ENCODE measurements around the gene NR1H4. TPM values are rescaled to one million over a fixed set of nuclear protein-coding genes. Genes with fewer than 3 reads are reported as not detected.

The NR1H4 gene
- total and polyA plus RNA-seq, 2 experiments from 2014 or later, result not detected

DNA sequence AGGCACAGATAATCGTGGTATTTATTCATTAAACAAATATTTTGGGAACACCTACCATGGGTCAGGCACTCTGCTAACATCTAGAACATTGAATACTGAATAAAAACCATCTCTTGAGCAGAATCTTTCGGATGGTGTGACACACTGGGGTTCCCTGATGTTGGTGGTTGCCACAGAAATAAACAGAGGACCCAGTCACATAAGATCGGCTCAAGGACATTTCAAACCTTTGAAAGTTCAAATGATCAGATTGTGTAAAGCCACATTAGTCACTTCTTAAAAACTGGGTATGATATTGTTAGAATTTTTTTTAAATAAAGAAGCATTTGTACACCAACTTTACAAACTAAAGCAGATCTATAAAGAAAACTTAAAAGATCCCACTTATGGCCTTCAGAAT is 39.0 kb downstream of the NR1H4 start:
- no peak overlapping the region for H3K4me2 ChIP-seq
- no peaks in the 10 kb centered on the region for H3K36me3 ChIP-seq (ENCODE audit: insufficient read depth)
- Mint-ChIP-seq H3K4me3 (no peak overlapping the region), H3K36me3 (ENCODE audit: low read depth) (no peaks in the 10 kb centered on the region), H3K27me3 (ENCODE audit: insufficient read depth, low read depth, poor library complexity) (no peaks in the 10 kb centered on the region), H3K27ac (no peak overlapping the region), H3K4me1 (peaks cover 2% of the 10 kb centered on the region; the same call in 1 of the 3 replicates), H3K9me3 (no peaks in the 10 kb centered on the region)
- H3K9me2 ChIP-seq (ENCODE audit: insufficient read depth), result no peaks in the 10 kb centered on the region
- no peak for TF ChIP-seq ZNF331 (CRISPR knock-in tag; IDR thresholded peaks at IDR 0.05; ENCODE audit: low read depth)
- TF ChIP-seq EZH2 (IDR thresholded peaks at IDR 0.05; ENCODE audit: low read depth, unreplicated experiment), result no peak
- TF ChIP-seq, protein P1, sequence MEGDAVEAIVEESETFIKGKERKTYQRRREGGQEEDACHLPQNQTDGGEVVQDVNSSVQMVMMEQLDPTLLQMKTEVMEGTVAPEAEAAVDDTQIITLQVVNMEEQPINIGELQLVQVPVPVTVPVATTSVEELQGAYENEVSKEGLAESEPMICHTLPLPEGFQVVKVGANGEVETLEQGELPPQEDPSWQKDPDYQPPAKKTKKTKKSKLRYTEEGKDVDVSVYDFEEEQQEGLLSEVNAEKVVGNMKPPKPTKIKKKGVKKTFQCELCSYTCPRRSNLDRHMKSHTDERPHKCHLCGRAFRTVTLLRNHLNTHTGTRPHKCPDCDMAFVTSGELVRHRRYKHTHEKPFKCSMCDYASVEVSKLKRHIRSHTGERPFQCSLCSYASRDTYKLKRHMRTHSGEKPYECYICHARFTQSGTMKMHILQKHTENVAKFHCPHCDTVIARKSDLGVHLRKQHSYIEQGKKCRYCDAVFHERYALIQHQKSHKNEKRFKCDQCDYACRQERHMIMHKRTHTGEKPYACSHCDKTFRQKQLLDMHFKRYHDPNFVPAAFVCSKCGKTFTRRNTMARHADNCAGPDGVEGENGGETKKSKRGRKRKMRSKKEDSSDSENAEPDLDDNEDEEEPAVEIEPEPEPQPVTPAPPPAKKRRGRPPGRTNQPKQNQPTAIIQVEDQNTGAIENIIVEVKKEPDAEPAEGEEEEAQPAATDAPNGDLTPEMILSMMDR (conservative IDR thresholded peaks at IDR 0.05; ENCODE audit: low read depth in 2 of 2), result no peak
- no peak for TF ChIP-seq ZNF114 (CRISPR knock-in tag; IDR thresholded peaks at IDR 0.05)
- TF ChIP-seq, protein P2, sequence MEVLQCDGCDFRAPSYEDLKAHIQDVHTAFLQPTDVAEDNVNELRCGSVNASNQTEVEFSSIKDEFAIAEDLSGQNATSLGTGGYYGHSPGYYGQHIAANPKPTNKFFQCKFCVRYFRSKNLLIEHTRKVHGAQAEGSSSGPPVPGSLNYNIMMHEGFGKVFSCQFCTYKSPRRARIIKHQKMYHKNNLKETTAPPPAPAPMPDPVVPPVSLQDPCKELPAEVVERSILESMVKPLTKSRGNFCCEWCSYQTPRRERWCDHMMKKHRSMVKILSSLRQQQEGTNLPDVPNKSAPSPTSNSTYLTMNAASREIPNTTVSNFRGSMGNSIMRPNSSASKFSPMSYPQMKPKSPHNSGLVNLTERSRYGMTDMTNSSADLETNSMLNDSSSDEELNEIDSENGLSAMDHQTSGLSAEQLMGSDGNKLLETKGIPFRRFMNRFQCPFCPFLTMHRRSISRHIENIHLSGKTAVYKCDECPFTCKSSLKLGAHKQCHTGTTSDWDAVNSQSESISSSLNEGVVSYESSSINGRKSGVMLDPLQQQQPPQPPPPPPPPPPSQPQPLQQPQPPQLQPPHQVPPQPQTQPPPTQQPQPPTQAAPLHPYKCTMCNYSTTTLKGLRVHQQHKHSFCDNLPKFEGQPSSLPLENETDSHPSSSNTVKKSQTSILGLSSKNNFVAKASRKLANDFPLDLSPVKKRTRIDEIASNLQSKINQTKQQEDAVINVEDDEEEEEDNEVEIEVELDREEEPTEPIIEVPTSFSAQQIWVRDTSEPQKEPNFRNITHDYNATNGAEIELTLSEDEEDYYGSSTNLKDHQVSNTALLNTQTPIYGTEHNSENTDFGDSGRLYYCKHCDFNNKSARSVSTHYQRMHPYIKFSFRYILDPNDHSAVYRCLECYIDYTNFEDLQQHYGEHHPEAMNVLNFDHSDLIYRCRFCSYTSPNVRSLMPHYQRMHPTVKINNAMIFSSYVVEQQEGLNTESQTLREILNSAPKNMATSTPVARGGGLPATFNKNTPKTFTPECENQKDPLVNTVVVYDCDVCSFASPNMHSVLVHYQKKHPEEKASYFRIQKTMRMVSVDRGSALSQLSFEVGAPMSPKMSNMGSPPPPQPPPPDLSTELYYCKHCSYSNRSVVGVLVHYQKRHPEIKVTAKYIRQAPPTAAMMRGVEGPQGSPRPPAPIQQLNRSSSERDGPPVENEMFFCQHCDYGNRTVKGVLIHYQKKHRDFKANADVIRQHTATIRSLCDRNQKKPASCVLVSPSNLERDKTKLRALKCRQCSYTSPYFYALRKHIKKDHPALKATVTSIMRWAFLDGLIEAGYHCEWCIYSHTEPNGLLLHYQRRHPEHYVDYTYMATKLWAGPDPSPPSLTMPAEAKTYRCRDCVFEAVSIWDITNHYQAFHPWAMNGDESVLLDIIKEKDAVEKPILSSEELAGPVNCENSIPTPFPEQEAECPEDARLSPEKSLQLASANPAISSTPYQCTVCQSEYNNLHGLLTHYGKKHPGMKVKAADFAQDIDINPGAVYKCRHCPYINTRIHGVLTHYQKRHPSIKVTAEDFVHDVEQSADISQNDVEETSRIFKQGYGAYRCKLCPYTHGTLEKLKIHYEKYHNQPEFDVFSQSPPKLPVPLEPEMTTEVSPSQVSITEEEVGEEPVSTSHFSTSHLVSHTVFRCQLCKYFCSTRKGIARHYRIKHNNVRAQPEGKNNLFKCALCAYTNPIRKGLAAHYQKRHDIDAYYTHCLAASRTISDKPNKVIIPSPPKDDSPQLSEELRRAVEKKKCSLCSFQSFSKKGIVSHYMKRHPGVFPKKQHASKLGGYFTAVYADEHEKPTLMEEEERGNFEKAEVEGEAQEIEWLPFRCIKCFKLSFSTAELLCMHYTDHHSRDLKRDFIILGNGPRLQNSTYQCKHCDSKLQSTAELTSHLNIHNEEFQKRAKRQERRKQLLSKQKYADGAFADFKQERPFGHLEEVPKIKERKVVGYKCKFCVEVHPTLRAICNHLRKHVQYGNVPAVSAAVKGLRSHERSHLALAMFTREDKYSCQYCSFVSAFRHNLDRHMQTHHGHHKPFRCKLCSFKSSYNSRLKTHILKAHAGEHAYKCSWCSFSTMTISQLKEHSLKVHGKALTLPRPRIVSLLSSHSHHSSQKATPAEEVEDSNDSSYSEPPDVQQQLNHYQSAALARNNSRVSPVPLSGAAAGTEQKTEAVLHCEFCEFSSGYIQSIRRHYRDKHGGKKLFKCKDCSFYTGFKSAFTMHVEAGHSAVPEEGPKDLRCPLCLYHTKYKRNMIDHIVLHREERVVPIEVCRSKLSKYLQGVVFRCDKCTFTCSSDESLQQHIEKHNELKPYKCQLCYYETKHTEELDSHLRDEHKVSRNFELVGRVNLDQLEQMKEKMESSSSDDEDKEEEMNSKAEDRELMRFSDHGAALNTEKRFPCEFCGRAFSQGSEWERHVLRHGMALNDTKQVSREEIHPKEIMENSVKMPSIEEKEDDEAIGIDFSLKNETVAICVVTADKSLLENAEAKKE (CRISPR knock-in tag; IDR thresholded peaks at IDR 0.05), result no peak
- no peak for TF ChIP-seq JUNB (IDR thresholded peaks at IDR 0.05; ENCODE audit: unreplicated experiment)
- TF ChIP-seq EZH2phosphoT487 (IDR thresholded peaks at IDR 0.05; ENCODE audit: unreplicated experiment), result no peak
- no peak for TF ChIP-seq NANOG (IDR thresholded peaks at IDR 0.05; ENCODE audit: borderline replicate concordance)
- TF ChIP-seq POLR2AphosphoS5 (IDR thresholded peaks at IDR 0.05; ENCODE audit: low read depth), result no peak
- TF ChIP-seq, protein P3, sequence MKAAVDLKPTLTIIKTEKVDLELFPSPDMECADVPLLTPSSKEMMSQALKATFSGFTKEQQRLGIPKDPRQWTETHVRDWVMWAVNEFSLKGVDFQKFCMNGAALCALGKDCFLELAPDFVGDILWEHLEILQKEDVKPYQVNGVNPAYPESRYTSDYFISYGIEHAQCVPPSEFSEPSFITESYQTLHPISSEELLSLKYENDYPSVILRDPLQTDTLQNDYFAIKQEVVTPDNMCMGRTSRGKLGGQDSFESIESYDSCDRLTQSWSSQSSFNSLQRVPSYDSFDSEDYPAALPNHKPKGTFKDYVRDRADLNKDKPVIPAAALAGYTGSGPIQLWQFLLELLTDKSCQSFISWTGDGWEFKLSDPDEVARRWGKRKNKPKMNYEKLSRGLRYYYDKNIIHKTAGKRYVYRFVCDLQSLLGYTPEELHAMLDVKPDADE (IDR thresholded peaks at IDR 0.05), result no peak
- TF ChIP-seq CREB1 (CRISPR knock-in tag; IDR thresholded peaks at IDR 0.05; ENCODE audit: low read depth), result no peak
- TF ChIP-seq, protein P4, sequence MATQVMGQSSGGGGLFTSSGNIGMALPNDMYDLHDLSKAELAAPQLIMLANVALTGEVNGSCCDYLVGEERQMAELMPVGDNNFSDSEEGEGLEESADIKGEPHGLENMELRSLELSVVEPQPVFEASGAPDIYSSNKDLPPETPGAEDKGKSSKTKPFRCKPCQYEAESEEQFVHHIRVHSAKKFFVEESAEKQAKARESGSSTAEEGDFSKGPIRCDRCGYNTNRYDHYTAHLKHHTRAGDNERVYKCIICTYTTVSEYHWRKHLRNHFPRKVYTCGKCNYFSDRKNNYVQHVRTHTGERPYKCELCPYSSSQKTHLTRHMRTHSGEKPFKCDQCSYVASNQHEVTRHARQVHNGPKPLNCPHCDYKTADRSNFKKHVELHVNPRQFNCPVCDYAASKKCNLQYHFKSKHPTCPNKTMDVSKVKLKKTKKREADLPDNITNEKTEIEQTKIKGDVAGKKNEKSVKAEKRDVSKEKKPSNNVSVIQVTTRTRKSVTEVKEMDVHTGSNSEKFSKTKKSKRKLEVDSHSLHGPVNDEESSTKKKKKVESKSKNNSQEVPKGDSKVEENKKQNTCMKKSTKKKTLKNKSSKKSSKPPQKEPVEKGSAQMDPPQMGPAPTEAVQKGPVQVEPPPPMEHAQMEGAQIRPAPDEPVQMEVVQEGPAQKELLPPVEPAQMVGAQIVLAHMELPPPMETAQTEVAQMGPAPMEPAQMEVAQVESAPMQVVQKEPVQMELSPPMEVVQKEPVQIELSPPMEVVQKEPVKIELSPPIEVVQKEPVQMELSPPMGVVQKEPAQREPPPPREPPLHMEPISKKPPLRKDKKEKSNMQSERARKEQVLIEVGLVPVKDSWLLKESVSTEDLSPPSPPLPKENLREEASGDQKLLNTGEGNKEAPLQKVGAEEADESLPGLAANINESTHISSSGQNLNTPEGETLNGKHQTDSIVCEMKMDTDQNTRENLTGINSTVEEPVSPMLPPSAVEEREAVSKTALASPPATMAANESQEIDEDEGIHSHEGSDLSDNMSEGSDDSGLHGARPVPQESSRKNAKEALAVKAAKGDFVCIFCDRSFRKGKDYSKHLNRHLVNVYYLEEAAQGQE (IDR thresholded peaks at IDR 0.05; ENCODE audit: unreplicated experiment), result no peak
- TF ChIP-seq STAT1 (IDR thresholded peaks at IDR 0.05; ENCODE audit: unreplicated experiment), result no peak
- H2AFZ ChIP-seq, result no peak overlapping the region
- no peaks in the 10 kb centered on the region for H4K20me1 ChIP-seq (replicated peaks; ENCODE audit: insufficient read depth)
- DNase-seq (ENCODE audit: low spot score) (no peak), ATAC-seq (no peak)
- H3K27ac ChIP-seq (ENCODE audit: low read depth), result no peak overlapping the region
- no peaks in the 10 kb centered on the region for H3F3A ChIP-seq (replicated peaks; ENCODE audit: low read depth)
- no peaks in the 10 kb centered on the region for H3K27me3 ChIP-seq (ENCODE audit: insufficient read depth)
- H3K4me3 ChIP-seq, result no peak overlapping the region
- H3K79me2 ChIP-seq (replicated peaks; ENCODE audit: insufficient read depth), result no peaks in the 10 kb centered on the region
- no peaks in the 10 kb centered on the region for H3K4me1 ChIP-seq (ENCODE audit: insufficient read depth)
